ENCODE measurements around the gene RAB26. TPM values are rescaled to one million over a fixed set of nuclear protein-coding genes. Genes with fewer than 3 reads are reported as not detected.

Gene RAB26
- total and polyA plus RNA-seq, 2 of the 13 experiments (the other 11 are each of a cell fraction or from before 2014, with no cell fraction given) = 0.86 to 3.6 TPM

GRCh38 chr16:2190002-2190658 is 41.7 kb downstream of the RAB26 start (continued):
- TF ChIP-seq ARID4A (CRISPR knock-in tag; IDR thresholded peaks at IDR 0.05; ENCODE audit: borderline replicate concordance) (0 out of 2 replicates have a peak, but pooled peaks have one; percentile 30), ZNF263 (CRISPR knock-in tag; IDR thresholded peaks at IDR 0.05) (no peak), ZNF574 (CRISPR knock-in tag; IDR thresholded peaks at IDR 0.05) (peak; percentile 9; the same call in 1 of the 2 replicates), ZNF543 (CRISPR knock-in tag; IDR thresholded peaks at IDR 0.05) (0 out of 2 replicates have a peak, but pooled peaks have one; percentile 30), DMAP1 (CRISPR knock-in tag; IDR thresholded peaks at IDR 0.05) (peak; percentile 39; the same call in 1 of the 2 replicates), ZNF503 (CRISPR knock-in tag; IDR thresholded peaks at IDR 0.05) (no peak), CERS6 (CRISPR knock-in tag; IDR thresholded peaks at IDR 0.05) (no peak), SOX13 (IDR thresholded peaks at IDR 0.05) (no peak), SOX13 (CRISPR knock-in tag; conservative IDR thresholded peaks at IDR 0.05 in 1 of 2, IDR thresholded peaks at IDR 0.05 in 1 of 2) (peak in 1 of 2 experiments; percentile 12; a peak in 1 of 4 replicates), TMF1 (CRISPR knock-in tag; IDR thresholded peaks at IDR 0.05; ENCODE audit: low read depth) (0 out of 2 replicates have a peak, but pooled peaks have one; percentile 50), KMT2B (CRISPR knock-in tag; IDR thresholded peaks at IDR 0.05) (no peak), POGK (CRISPR knock-in tag; conservative IDR thresholded peaks at IDR 0.05) (0 out of 2 replicates have a peak, but pooled peaks have one; percentile 55), TRIM22 (IDR thresholded peaks at IDR 0.05) (no peak), FOXP1 (IDR thresholded peaks at IDR 0.05) (no peak), FOXP1 (CRISPR knock-in tag; IDR thresholded peaks at IDR 0.05) (0 out of 2 replicates have a peak, but pooled peaks have one; percentile 13)
